Activated CD4-positive, CD25-positive, alpha-beta regulatory T cell (primary cell): ENCODE data around the gene AKT3.
"Not testable (repeated sequence)": the region's sequence is repeated elsewhere in the genome, so short reads cannot be mapped to it uniquely, and the experiment has no call there.

Experiments used
- DNase-seq, 4 experiments: peaks; one replicate each; lab custom pipeline; 2025; lab: John Stamatoyannopoulos, UW

Gene AKT3

GRCh38 chr1:243841507-243841906 is 8.5 kb downstream of the AKT3 start:
- DNase-seq = no peak

GRCh38 chr1:243837907-243838535 is 12.0 kb downstream of the AKT3 start:
- no peak for DNase-seq

- no peak for DNase-seq
Observed at GRCh38 chr1:243834130-243834529, 15.9 kb downstream of the AKT3 start.

DNA sequence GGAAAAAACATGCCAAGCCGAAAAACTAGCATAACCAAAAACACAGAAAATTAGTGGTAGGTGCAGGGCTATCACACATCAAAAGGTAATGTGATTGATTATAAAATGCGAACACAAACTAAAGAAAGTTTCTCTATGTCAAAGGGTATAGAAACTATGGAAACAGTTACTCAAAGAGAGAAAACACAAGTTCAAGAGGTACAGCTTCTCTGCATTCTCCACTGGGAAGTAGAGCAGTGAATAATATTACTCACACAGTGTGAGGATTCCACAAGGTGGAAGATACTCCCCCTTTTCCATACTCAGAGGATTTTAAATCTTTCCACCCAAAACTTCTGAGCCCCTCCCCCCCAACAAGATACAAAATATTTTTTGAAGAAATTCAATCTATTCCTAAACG is 18.6 kb downstream of the AKT3 start:
- no peak for DNase-seq

GRCh38 chr1:243827206-243827605 is 22.8 kb downstream of the AKT3 start:
- DNase-seq = no peak

GRCh38 chr1:243824907-243825306 is 25.1 kb downstream of the AKT3 start:
- DNase-seq = not testable (repeated sequence)

DNA sequence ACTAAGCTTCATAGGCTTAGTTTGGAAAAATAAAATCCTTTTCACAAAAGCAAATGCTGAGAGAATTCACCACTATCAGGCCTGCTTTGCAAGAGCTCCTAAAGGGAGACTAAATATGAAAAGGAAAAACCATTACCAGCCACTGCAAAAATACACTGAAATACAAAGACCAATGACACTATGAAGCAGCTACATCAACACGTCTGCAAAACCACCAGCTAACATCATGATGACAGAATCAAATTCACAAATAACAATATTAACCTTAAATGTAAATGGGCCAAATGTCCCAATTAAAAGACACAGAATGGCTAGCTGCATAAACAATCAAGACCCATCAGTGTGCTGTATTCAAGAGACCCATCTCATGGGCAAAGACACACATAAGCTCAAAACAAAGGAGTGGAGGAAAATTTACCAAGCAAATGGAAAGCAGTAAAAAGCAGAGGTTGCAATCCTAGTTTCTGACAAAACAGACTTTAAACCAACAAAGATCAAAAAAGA is 28.8 kb downstream of the AKT3 start:
- no peak for DNase-seq

DNA sequence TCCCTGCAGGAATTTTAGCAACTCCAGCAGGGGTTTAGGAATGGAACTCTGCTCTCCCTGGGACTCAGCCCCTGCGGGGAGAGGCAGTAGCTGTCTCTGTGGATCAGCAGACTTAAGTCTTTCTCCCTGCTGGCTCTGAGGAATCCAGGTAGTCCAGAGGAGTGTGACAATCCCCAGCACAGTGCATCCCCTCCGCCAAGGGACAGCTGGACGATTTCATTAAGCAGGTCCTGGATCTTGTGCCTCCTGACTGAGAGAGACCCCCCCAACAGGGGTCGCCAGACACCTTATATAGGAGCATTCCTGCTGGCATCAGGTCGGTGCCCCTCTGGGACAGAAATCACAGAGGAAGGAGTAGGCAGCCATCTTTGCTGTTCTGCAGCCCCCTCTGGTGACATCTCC is 30.6 kb downstream of the AKT3 start:
- DNase-seq = no peak

DNA sequence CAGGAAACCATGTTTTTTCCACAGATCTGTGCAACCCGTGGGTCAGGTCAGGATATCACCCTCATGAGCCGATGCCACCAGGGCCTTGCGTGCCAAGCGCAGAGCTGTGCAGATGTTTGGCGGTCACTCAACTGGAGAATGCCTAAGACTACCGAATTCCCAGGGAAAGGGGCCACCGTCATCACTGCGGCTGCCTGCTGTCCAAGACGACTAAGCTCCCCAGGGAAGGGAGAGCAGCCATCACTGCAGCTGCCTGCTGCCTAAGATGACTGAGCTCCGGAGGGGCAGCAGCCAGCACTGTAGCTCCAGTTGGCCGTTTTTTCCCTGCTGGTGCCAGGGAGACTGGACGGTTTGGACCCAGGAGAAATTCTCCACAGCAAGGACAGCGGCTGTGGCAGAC is 31.1 kb downstream of the AKT3 start:
- no peak for DNase-seq

GRCh38 chr1:243814718-243815117 is 35.3 kb downstream of the AKT3 start:
- DNase-seq = no peak

DNA sequence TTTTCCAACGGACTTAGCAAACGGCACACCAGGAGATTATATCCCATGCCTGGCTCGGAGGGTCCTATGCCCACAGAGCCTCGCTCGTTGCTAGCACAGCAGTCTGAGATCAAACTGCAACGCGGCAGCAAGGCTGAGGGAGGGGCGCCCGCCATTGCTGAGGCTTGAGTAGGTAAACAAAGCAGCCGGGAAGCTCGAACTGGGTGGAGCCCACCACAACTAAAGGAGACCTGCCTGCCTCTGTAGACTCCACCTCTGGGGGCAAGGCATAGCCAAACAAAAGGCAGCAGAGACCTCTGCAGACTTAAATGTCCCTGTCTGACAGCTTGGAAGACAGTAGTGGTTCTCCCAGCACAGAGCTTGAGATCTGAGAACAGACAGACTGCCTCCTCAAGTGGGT is 42.7 kb downstream of the AKT3 start:
- DNase-seq = not testable (repeated sequence)

GRCh38 chr1:243806310-243806709 is 43.7 kb downstream of the AKT3 start:
- no peak for DNase-seq

DNA sequence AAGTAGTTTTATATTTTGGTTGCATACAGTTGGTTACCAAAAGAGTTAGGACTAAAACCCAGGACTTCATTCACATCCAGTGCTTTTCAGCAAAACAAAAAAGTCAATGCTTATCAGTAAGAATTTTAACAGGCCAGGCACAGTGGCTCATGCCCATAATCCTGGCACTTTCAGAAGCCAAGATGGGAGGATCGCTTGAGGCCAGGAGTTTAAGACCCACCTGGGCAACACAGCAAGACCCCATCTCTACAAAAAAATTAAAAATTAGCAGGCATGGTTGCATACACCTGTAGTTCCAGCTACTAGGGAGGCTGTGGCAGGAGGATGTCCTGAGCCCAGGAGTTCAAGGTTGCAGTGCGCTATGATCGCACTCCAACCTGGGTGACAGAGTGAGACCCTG is 47.3 kb downstream of the AKT3 start:
- no peak for DNase-seq

- DNase-seq = no peak
Observed at GRCh38 chr1:243801378-243801777, 48.7 kb downstream of the AKT3 start.

DNA sequence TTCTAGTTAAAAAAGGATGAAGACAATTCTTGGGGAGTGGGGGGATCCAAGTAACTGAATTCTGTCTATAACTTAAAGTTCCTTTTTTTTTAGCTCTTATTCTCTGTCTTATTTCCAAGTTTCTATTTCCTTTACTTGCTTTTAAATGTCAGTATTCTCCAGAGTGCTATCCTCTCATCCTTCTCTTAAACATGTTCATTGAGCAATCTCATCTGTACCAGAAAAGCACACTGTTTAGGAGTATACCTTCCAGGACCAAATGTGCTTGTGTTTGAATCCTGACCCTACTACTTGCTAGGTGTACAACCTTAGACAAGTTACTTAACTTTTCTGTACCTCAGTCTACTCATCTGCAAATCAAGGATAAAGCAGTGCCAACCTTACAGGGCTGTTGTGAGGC is 50.1 kb downstream of the AKT3 start:
- DNase-seq = no peak

DNA sequence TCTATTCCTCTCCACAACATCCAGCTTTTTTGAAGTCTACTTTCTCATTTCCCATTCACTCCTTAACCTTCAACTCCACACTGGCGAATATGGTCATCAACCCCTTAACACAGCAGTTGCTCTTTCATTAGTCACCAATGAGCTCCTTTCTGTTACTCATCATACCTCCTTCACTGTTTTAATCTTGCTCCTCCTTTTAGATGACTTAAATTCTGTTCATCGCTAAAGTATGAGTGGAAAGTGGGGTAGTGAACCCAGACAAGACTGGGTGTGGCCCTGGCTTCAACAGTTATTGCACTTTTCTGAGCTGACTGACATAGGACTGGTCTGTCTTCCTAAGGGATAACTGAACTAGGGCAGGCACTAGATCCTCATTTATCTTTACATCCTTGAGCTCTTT is 51.3 kb downstream of the AKT3 start:
- no peak for DNase-seq

GRCh38 chr1:243796016-243796415 is 54.0 kb downstream of the AKT3 start:
- no peak for DNase-seq

GRCh38 chr1:243793298-243793697 is 56.7 kb downstream of the AKT3 start:
- no peak for DNase-seq

DNA sequence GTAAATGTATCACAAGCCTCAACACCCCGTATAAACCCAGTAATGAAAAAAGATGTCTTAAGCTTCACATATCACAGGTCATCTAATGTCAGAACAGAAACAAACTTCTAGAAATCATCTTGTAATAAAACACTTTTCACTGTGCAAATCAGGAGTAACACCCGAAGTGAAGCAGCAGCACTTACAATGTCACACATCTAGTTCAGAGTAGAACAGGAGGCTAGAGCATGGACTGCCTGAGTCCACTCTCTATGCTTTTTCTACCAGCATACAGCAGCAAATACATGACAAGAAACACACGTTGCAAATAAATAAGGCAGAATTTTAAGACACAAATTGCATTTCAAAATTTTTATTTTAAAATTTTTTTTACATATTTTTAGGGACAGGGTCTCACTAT is 57.2 kb downstream of the AKT3 start:
- DNase-seq = no peak

GRCh38 chr1:243792401-243792800 is 57.6 kb downstream of the AKT3 start:
- DNase-seq = no peak

DNA sequence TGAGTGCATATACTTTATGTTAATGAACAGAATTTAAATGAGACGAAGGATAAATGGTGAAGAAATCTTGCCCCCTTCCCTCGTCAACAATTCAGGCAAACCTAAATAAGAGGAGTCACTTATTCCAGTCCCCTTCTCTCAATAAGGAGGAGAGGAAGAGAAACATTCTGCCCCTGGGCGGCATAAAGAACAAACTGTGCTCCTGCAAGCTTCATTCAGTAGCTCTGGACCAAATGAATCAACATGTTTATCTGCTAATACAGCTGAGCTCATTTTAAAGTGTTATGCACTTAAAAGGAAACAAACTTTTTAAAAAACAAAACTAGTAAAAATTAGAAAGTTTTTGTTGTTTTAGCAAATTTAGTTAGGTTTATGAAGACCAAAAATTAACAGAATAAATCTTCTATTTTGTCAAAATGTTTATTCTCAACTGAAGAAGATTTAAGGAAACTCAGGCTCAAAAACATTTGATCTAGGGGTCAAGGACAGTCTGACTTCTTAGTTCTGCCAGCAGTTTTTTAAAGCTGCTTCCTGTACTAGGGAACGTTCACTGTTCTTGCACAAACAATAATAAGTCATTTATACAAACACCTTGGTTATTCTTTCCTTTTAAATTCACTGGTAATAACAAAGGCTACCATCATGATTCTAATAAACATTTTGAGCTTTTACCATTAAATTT is 58.3 kb downstream of the AKT3 start:
- no peak for DNase-seq

GRCh38 chr1:243790404-243790803 is 59.6 kb downstream of the AKT3 start:
- no peak for DNase-seq

DNA sequence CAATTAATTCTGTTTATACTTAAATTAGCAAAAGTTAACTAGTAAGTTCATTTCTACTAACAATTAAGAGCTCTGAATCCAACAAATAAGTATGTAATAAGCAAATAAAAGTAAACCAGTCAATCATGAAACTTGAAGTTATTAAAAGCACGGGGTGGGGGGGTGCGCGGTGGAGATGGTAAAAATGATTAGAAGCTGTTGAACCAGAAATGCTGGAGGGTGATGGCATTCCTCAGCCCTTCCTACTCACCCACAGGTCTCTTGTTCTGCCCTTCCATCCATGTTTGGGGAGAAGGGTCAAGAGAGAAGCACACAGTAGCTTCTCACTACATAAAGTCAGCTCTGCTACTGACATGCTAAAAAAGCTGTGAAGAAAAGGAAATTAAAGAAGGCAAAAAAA is 63.5 kb downstream of the AKT3 start:
- DNase-seq = no peak

DNA sequence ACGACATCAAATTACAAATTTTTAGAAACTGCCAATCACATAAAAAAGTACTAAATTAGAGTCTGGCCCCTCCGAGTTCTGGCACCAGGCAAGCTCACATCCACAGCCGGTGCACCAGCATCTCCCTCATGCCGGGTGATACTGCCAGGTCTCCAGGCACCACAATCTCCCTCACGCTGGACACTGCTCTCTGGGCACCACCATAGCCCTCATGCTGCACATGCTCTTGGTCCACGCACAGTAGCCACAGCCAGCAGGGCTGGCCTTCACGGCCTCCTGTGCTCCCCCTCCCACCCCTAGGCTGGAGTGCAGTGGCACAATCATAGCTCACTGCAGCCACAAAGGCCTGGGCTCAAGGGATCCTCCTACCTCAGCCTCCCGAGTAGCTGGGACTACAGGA is 65.5 kb downstream of the AKT3 start:
- no peak for DNase-seq
